CD4-positive, CD25-positive, alpha-beta regulatory T cell (primary cell): ENCODE measurements around the gene PMS1. TPM values are rescaled to one million over a fixed set of nuclear protein-coding genes. Genes with fewer than 3 reads are reported as not detected.
"Not testable (repeated sequence)": the region's sequence is repeated elsewhere in the genome, so short reads cannot be mapped to it uniquely, and the experiment has no call there.

Experiments
- ATAC-seq, 2 donors: fragments of 150-1000 bp; cut with Tn5 transposase; one replicate each; pipeline ENCODE4 v1.10.0; 2021; ENCODE audit warnings: low read depth in 2 of 2, moderate number of reproducible peaks in 2 of 2, moderate library complexity in 1 of 2
- DNase-seq, 3 donors: peaks; one replicate each; pipeline versions ENCODE4 v3.0.0 to v3.0.0-alpha.2; 2012 to 2022; ENCODE audit warnings: mixed read lengths in 1 of 3
- H3K27ac ChIP-seq: one replicate; pipeline ENCODE4 v1.7.0; 2013; ENCODE audit warnings: mild to moderate bottlenecking, low read length; ENCODE audit not compliant: insufficient read depth, poor library complexity, severe bottlenecking
- H3K27me3 ChIP-seq: one replicate; pipeline ENCODE4 v1.7.0; 2013; ENCODE audit warnings: low read length; ENCODE audit not compliant: control insufficient read depth, insufficient read depth
- H3K36me3 ChIP-seq: one replicate; pipeline ENCODE4 v1.7.0; 2013; ENCODE audit warnings: mild to moderate bottlenecking, low read length, moderate library complexity; ENCODE audit not compliant: control insufficient read depth, insufficient read depth
- H3K4me1 ChIP-seq: 2 replicates; pipeline ENCODE4 v1.7.0; 2013; ENCODE audit warnings: mild to moderate bottlenecking, low read length; ENCODE audit not compliant: insufficient read depth, control insufficient read depth, poor library complexity, severe bottlenecking
- H3K4me3 ChIP-seq: one replicate; pipeline ENCODE4 v1.7.0; 2013; ENCODE audit warnings: low read depth, mild to moderate bottlenecking, low read length, moderate library complexity
- H3K9me3 ChIP-seq, 2 experiments: 1 replicate in 1 of 2; 2 replicates in 1 of 2; pipeline ENCODE4 v1.7.0; 2013; ENCODE audit warnings: low read length in 2 of 2, mild to moderate bottlenecking in 1 of 2, moderate library complexity in 1 of 2; ENCODE audit not compliant: control insufficient read depth in 2 of 2
- H3K27ac Mint-ChIP-seq, 3 donors: one replicate each; pipeline ENCODE4 v1.8.0; 2020 to 2022; ENCODE audit warnings: mild to moderate bottlenecking in 3 of 3, mixed read lengths in 3 of 3, moderate library complexity in 2 of 3
- H3K27me3 Mint-ChIP-seq: one replicate; pipeline ENCODE4 v1.8.0; 2022; ENCODE audit warnings: mild to moderate bottlenecking, mixed read lengths
- H3K36me3 Mint-ChIP-seq: one replicate; pipeline ENCODE4 v1.8.0; 2020; ENCODE audit warnings: mixed read lengths
- H3K4me1 Mint-ChIP-seq, 4 donors: one replicate each; pipeline ENCODE4 v1.8.0; 2020 to 2022; ENCODE audit warnings: mixed read lengths in 4 of 4, mild to moderate bottlenecking in 1 of 4
- H3K4me3 Mint-ChIP-seq, 4 donors: one replicate each; pipeline ENCODE4 v1.8.0; 2020 to 2022; ENCODE audit warnings: mild to moderate bottlenecking in 4 of 4, mixed read lengths in 4 of 4, moderate library complexity in 3 of 4
- H3K9me3 Mint-ChIP-seq, 7 donors: one replicate each; pipeline ENCODE4 v1.8.0; 2020 to 2022; ENCODE audit warnings: mixed read lengths in 7 of 7, mild to moderate bottlenecking in 3 of 7, moderate library complexity in 2 of 7
- polyA plus RNA-seq, 4 donors: library from polyadenylated mRNA; unstranded; fragments of 300-500 nt; fragmentation: Illumina TruSeq; gene quantifications; one replicate each; pipeline ENCODE4 v1.2.3, GENCODE V29; 2021
- total RNA-seq: library from RNA; stranded (reverse); gene quantifications from one replicate; pipeline ENCODE4 v1.2.3, GENCODE V29; 2022

PMS1 gene
- total and polyA plus RNA-seq, 5 donors from 2014 or later: 10.1 to 24.3 (median 10.9) TPM

- Histone ChIP-seq H3K9me3 (no peaks in the 10 kb centered on the region), H3K4me1 (no peaks in the 10 kb centered on the region), H3K27ac (no peak overlapping the region), H3K36me3 (no peaks in the 10 kb centered on the region), H3K27me3 (no peaks in the 10 kb centered on the region), H3K4me3 (no peak overlapping the region)
- Mint-ChIP-seq H3K4me1 (no peaks in the 10 kb centered on the region), H3K27me3 (peaks cover 5% of the 10 kb centered on the region), H3K4me3 (no peak overlapping the region), H3K27ac (no peak overlapping the region), H3K36me3 (peaks cover 18% of the 10 kb centered on the region), H3K9me3 (no peaks in the 10 kb centered on the region)
- no peak for DNase-seq
- ATAC-seq: no peak
Measured at GRCh38 chr2:189880832-189881492, 96.7 kb downstream of the PMS1 start.

- H3K4me1 ChIP-seq: no peaks in the 10 kb centered on the region
- peaks cover 13% of the 10 kb centered on the region for H3K27me3 Mint-ChIP-seq
- no peaks in the 10 kb centered on the region for H3K9me3 ChIP-seq
- H3K36me3 ChIP-seq: no peaks in the 10 kb centered on the region
- no peak overlapping the region for H3K4me3 ChIP-seq
- no peak overlapping the region for H3K27ac Mint-ChIP-seq
- no peak overlapping the region for H3K27ac ChIP-seq
- no peak overlapping the region for H3K4me3 Mint-ChIP-seq
- H3K4me1 Mint-ChIP-seq: no peaks in the 10 kb centered on the region
- peaks cover 0 to 9% (median 1%) of the 10 kb centered on the region in 7 donors for H3K9me3 Mint-ChIP-seq
- H3K36me3 Mint-ChIP-seq: no peaks in the 10 kb centered on the region
- H3K27me3 ChIP-seq: no peaks in the 10 kb centered on the region
- DNase-seq (no peak), ATAC-seq (no peak)
Measured at GRCh38 chr2:189885368-189885767, 101.1 kb downstream of the PMS1 start.

- H3K27me3 Mint-ChIP-seq: peaks cover 22% of the 10 kb centered on the region
- ATAC-seq, H3K4me3 Mint-ChIP-seq, H3K9me3 Mint-ChIP-seq, DNase-seq, H3K27me3 ChIP-seq, H3K4me1 ChIP-seq, H3K4me3 ChIP-seq, H3K27ac Mint-ChIP-seq, H3K36me3 Mint-ChIP-seq, H3K9me3 ChIP-seq, H3K27ac ChIP-seq, H3K4me1 Mint-ChIP-seq, H3K36me3 ChIP-seq: not testable (repeated sequence)
Measured at GRCh38 chr2:189892546-189893294, 108.5 kb downstream of the PMS1 start.

- H3K9me3 Mint-ChIP-seq: peaks cover 0 to 3% (median 0%) of the 10 kb centered on the region in 7 donors
- Histone ChIP-seq H3K4me1 (no peaks in the 10 kb centered on the region), H3K9me3 (no peaks in the 10 kb centered on the region), H3K4me3 (no peak overlapping the region), H3K36me3 (no peaks in the 10 kb centered on the region), H3K27ac (no peak overlapping the region), H3K27me3 (peaks cover 7% of the 10 kb centered on the region)
- H3K36me3 Mint-ChIP-seq: no peaks in the 10 kb centered on the region
- ATAC-seq (no peak), DNase-seq (no peak)
- no peak overlapping the region for H3K27ac Mint-ChIP-seq
- H3K4me3 Mint-ChIP-seq: no peak overlapping the region
- H3K27me3 Mint-ChIP-seq: peaks cover 15% of the 10 kb centered on the region
- H3K4me1 Mint-ChIP-seq: peaks cover 0 to 3% (median 0%) of the 10 kb centered on the region in 4 donors
Measured at GRCh38 chr2:189896809-189897208, 112.6 kb downstream of the PMS1 start.

GRCh38 chr2:189899101-189899500 lies 114.9 kb downstream of the PMS1 start:
- no peak overlapping the region for H3K27ac ChIP-seq
- H3K4me3 ChIP-seq: no peak overlapping the region
- Mint-ChIP-seq H3K27ac (no peak overlapping the region), H3K4me3 (no peak overlapping the region), H3K36me3 (no peaks in the 10 kb centered on the region), H3K9me3 (peaks cover 0 to 1% (median 0%) of the 10 kb centered on the region in 7 donors), H3K27me3 (peaks cover 7% of the 10 kb centered on the region), H3K4me1 (no peaks in the 10 kb centered on the region)
- no peaks in the 10 kb centered on the region for H3K36me3 ChIP-seq
- no peaks in the 10 kb centered on the region for H3K4me1 ChIP-seq
- ATAC-seq (no peak), DNase-seq (no peak)
- H3K27me3 ChIP-seq: peaks cover 10% of the 10 kb centered on the region
- no peaks in the 10 kb centered on the region for H3K9me3 ChIP-seq

- H3K4me3 ChIP-seq: no peak overlapping the region
- H3K4me1 Mint-ChIP-seq: no peaks in the 10 kb centered on the region
- H3K4me1 ChIP-seq: no peaks in the 10 kb centered on the region
- H3K4me3 Mint-ChIP-seq: no peak overlapping the region
- no peaks in the 10 kb centered on the region for H3K36me3 Mint-ChIP-seq
- no peak overlapping the region for H3K27ac Mint-ChIP-seq
- peaks cover 10% of the 10 kb centered on the region for H3K27me3 ChIP-seq
- no peaks in the 10 kb centered on the region for H3K9me3 ChIP-seq
- DNase-seq (no peak), ATAC-seq (no peak)
- no peak overlapping the region for H3K27ac ChIP-seq
- peaks cover 0 to 1% (median 0%) of the 10 kb centered on the region in 7 donors for H3K9me3 Mint-ChIP-seq
- H3K27me3 Mint-ChIP-seq: peaks cover 7% of the 10 kb centered on the region
- no peaks in the 10 kb centered on the region for H3K36me3 ChIP-seq
Measured at GRCh38 chr2:189900726-189901125, 116.5 kb downstream of the PMS1 start.

- Histone ChIP-seq H3K27me3 (peaks cover 10% of the 10 kb centered on the region), H3K4me3 (no peak overlapping the region), H3K36me3 (no peaks in the 10 kb centered on the region), H3K27ac (no peak overlapping the region), H3K9me3 (no peaks in the 10 kb centered on the region), H3K4me1 (no peaks in the 10 kb centered on the region)
- Mint-ChIP-seq H3K4me3 (no peak overlapping the region), H3K9me3 (peaks cover 0 to 1% (median 0%) of the 10 kb centered on the region in 7 donors), H3K4me1 (no peaks in the 10 kb centered on the region), H3K27ac (no peak overlapping the region), H3K27me3 (peaks cover 7% of the 10 kb centered on the region), H3K36me3 (no peaks in the 10 kb centered on the region)
- no peak for DNase-seq
- no peak for ATAC-seq
Measured at GRCh38 chr2:189901664-189902063, 117.4 kb downstream of the PMS1 start.

- Mint-ChIP-seq H3K9me3 (peaks cover 0 to 3% (median 0%) of the 10 kb centered on the region in 7 donors), H3K4me3 (no peak overlapping the region), H3K4me1 (no peaks in the 10 kb centered on the region), H3K27ac (no peak overlapping the region), H3K27me3 (peaks cover 18% of the 10 kb centered on the region), H3K36me3 (no peaks in the 10 kb centered on the region)
- Histone ChIP-seq H3K36me3 (no peaks in the 10 kb centered on the region), H3K27me3 (peaks cover 5% of the 10 kb centered on the region), H3K4me3 (no peak overlapping the region), H3K9me3 (no peaks in the 10 kb centered on the region), H3K27ac (no peak overlapping the region), H3K4me1 (no peaks in the 10 kb centered on the region)
- no peak for DNase-seq
- ATAC-seq: no peak
Measured at GRCh38 chr2:189913821-189914220, 129.6 kb downstream of the PMS1 start.
